HepG2 (cell line): ENCODE results near the gene RNASE11. TPM values are rescaled to one million over a fixed set of nuclear protein-coding genes. Genes with fewer than 3 reads are reported as not detected.

ENCODE experiments used
- ARHGAP35 ChIP-seq: sonication (generic); formaldehyde crosslinking; IDR thresholded peaks from 2 replicates; pipeline ENCODE4 v1.9.0; 2022; ENCODE audit warnings: mild to moderate bottlenecking, inconsistent platforms, moderate library complexity, missing genetic modification reagents, borderline replicate concordance
- DNMT1 ChIP-seq: sonication (generic); formaldehyde crosslinking; IDR thresholded peaks from 2 replicates; pipeline ENCODE4 v1.5.1; 2020; ENCODE audit warnings: mild to moderate bottlenecking, missing genetic modification reagents
- FOXA1 ChIP-seq, 2 experiments: fragments of 450-650 bp in 1 of 2; sonication (generic) in 1 of 2; formaldehyde crosslinking in 1 of 2; IDR thresholded peaks; 2 replicates each; pipeline versions ENCODE4 v1.4.0 to v1.6.1; 2016 to 2020; ENCODE audit warnings: missing genetic modification reagents in 1 of 2
- HINFP ChIP-seq: sonication (generic); formaldehyde crosslinking; IDR thresholded peaks from 2 replicates; pipeline ENCODE4 v1.4.0; 2020; ENCODE audit warnings: low read depth, mild to moderate bottlenecking, missing genetic modification reagents
- HOXD1 ChIP-seq: sonication (generic); formaldehyde crosslinking; IDR thresholded peaks from 2 replicates; pipeline ENCODE4 v1.5.0; 2020; ENCODE audit warnings: missing genetic modification reagents
- ISX ChIP-seq: sonication (generic); formaldehyde crosslinking; conservative IDR thresholded peaks from 2 replicates; pipeline ENCODE4 v1.5.0; 2020; ENCODE audit warnings: missing genetic modification reagents
- KLF9 ChIP-seq: IDR thresholded peaks from 2 replicates; pipeline ENCODE4 v1.6.1; 2016; ENCODE audit warnings: low read depth
- MAF1 ChIP-seq: sonication (generic); formaldehyde crosslinking; IDR thresholded peaks from 2 replicates; pipeline ENCODE4 v1.5.0; 2020; ENCODE audit warnings: missing genetic modification reagents, borderline replicate concordance
- MATR3 ChIP-seq: sonication (generic); formaldehyde crosslinking; IDR thresholded peaks from 2 replicates; pipeline ENCODE4 v1.4.0; 2020; ENCODE audit warnings: missing genetic modification reagents
- MBD4 ChIP-seq: IDR thresholded peaks from 2 replicates; pipeline ENCODE4 v1.6.1; 2012; ENCODE audit warnings: low read length, inconsistent platforms, borderline replicate concordance
- MEF2D ChIP-seq: sonication (generic); formaldehyde crosslinking; IDR thresholded peaks from 2 replicates; pipeline ENCODE4 v1.5.1; 2020; ENCODE audit warnings: mild to moderate bottlenecking, missing genetic modification reagents
- NCOA5 ChIP-seq: sonication (generic); formaldehyde crosslinking; IDR thresholded peaks from 2 replicates; pipeline ENCODE4 v1.4.0; 2020; ENCODE audit warnings: missing genetic modification reagents
- RXRA ChIP-seq: sonication (generic); formaldehyde crosslinking; IDR thresholded peaks from 2 replicates; pipeline ENCODE4 v1.5.1; 2020; ENCODE audit warnings: missing genetic modification reagents
- SIX1 ChIP-seq: sonication (generic); formaldehyde crosslinking; IDR thresholded peaks from 2 replicates; pipeline ENCODE4 v1.4.0; 2020; ENCODE audit warnings: missing genetic modification reagents, borderline replicate concordance
- SNAPC2 ChIP-seq: sonication (generic); formaldehyde crosslinking; IDR thresholded peaks from 2 replicates; pipeline ENCODE4 v1.8.1; 2022; ENCODE audit warnings: mild to moderate bottlenecking, missing genetic modification reagents
- STAT5B ChIP-seq: sonication (generic); formaldehyde crosslinking; IDR thresholded peaks from 2 replicates; pipeline ENCODE4 v1.4.0; 2020; ENCODE audit warnings: missing genetic modification reagents
- SUZ12 ChIP-seq: fragments of 150-350 bp; IDR thresholded peaks from 2 replicates; pipeline ENCODE4 v1.6.1; 2014; ENCODE audit warnings: low read depth, low read length
- ZMYM2 ChIP-seq: sonication (generic); formaldehyde crosslinking; IDR thresholded peaks from 2 replicates; pipeline ENCODE4 v1.8.0; 2022; ENCODE audit warnings: mild to moderate bottlenecking, missing genetic modification reagents
- ZNF446 ChIP-seq: sonication (generic); formaldehyde crosslinking; IDR thresholded peaks from 2 replicates; pipeline ENCODE4 v1.5.0; 2020; ENCODE audit warnings: mild to moderate bottlenecking, missing genetic modification reagents
- ZNF891 ChIP-seq: sonication (generic); formaldehyde crosslinking; IDR thresholded peaks from 2 replicates; pipeline ENCODE4 v1.5.0; 2020; ENCODE audit warnings: mild to moderate bottlenecking, missing genetic modification reagents
- polyA plus RNA-seq, 8 experiments: library from polyadenylated mRNA; depleted of rRNA in 3 of 8; stranded (reverse) in 7 of 8; unstranded in 1 of 8; fragments of >200 nt; fragmentation: Illumina TruSeq in 4 of 8; extraction: Trizol in 4 of 8; gene quantifications; 2 replicates each; pipeline versions ENCODE4 v1.2.1 to v1.2.3, GENCODE V29; 2011 to 2016; ENCODE audit warnings: low read depth in 4 of 8, missing spikeins in 1 of 8, mixed read lengths in 1 of 8; ENCODE audit not compliant: insufficient read depth in 1 of 8
- total RNA-seq, 5 experiments: library from RNA; depleted of rRNA; stranded (reverse); fragments of >200 nt; fragmentation: Illumina TruSeq; extraction: Trizol; gene quantifications; 2 replicates each; pipeline ENCODE4 v1.2.3, GENCODE V29; 2016; ENCODE audit warnings: low read depth in 1 of 5
- TF ChIP-seq, protein P1 (sequence below): sonication (generic); formaldehyde crosslinking; IDR thresholded peaks from 2 replicates; pipeline ENCODE4 v1.4.0; 2020; ENCODE audit warnings: missing genetic modification reagents, mild to moderate bottlenecking, borderline replicate concordance
- TF ChIP-seq, protein P2 (sequence below): sonication (generic); formaldehyde crosslinking; IDR thresholded peaks from 2 replicates; pipeline ENCODE4 v1.5.1; 2020; ENCODE audit warnings: missing genetic modification reagents, mild to moderate bottlenecking, borderline replicate concordance
- TF ChIP-seq, protein P3 (sequence below): sonication (generic); formaldehyde crosslinking; IDR thresholded peaks from 2 replicates; pipeline ENCODE4 v1.9.0; 2021; ENCODE audit warnings: missing genetic modification reagents, borderline replicate concordance

The RNASE11 gene
- total and polyA plus RNA-seq, 2 of the 13 experiments (the other 11 are each of a cell fraction or from before 2014, with no cell fraction given): not detected

DNA sequence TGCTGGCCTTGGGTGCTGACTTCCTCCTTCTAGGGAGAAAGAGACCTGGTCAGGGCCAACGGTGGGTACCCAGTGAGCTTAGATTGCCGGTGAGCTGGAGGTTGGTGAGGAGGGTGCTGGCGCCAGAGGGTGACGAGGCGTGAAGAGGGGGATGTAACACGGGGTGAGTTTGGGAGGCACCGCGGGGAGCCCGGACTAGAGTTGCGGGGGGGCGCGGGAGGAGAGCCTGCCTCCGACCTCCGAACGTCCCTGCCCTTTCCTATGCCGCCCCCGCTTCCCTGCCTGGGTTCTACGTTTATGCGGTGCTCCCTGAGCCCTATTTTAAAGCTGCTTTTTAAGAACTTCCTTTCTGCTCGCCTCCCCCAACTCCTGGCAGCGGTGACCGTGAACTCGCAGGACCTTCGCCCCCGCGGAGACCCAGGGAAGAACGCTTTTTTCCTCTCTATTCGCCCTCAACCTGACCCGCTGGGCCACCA lies 35.1 kb upstream of the RNASE11 start (continued):
- TF ChIP-seq ARHGAP35 (no peak), ZMYM2 (CRISPR knock-in tag) (no peak), KLF9 (CRISPR knock-in tag) (no peak), SUZ12 (no peak), MBD4 (no peak), HINFP (CRISPR knock-in tag) (no peak), ZNF891 (no peak), ZNF446 (no peak), NCOA5 (CRISPR knock-in tag) (no peak), MATR3 (CRISPR knock-in tag) (no peak), MEF2D (CRISPR knock-in tag) (peak; percentile 32; the same call in 1 of the 2 replicates), DNMT1 (CRISPR knock-in tag) (no peak), MAF1 (CRISPR knock-in tag) (no peak), STAT5B (CRISPR knock-in tag) (no peak), HOXD1 (CRISPR knock-in tag) (no peak), SNAPC2 (CRISPR knock-in tag) (0 out of 2 replicates have a peak, but pooled peaks have one; percentile 64), RXRA (CRISPR knock-in tag) (peak; percentile 97), FOXA1 (IDR thresholded peaks at IDR 0.05) (no peak), FOXA1 (CRISPR knock-in tag; IDR thresholded peaks at IDR 0.05) (no peak), SIX1 (CRISPR knock-in tag) (no peak), ISX (no peak)
- TF ChIP-seq, protein P1, sequence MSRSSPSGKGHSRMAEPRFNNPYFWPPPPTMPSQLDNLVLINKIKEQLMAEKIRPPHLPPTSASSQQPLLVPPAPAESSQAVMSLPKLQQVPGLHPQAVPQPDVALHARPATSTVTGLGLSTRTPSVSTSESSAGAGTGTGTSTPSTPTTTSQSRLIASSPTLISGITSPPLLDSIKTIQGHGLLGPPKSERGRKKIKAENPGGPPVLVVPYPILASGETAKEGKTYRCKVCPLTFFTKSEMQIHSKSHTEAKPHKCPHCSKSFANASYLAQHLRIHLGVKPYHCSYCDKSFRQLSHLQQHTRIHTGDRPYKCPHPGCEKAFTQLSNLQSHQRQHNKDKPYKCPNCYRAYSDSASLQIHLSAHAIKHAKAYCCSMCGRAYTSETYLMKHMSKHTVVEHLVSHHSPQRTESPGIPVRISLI (CRISPR knock-in tag): peak; percentile 56; the same call in 1 of the 2 replicates
- TF ChIP-seq, protein P2, sequence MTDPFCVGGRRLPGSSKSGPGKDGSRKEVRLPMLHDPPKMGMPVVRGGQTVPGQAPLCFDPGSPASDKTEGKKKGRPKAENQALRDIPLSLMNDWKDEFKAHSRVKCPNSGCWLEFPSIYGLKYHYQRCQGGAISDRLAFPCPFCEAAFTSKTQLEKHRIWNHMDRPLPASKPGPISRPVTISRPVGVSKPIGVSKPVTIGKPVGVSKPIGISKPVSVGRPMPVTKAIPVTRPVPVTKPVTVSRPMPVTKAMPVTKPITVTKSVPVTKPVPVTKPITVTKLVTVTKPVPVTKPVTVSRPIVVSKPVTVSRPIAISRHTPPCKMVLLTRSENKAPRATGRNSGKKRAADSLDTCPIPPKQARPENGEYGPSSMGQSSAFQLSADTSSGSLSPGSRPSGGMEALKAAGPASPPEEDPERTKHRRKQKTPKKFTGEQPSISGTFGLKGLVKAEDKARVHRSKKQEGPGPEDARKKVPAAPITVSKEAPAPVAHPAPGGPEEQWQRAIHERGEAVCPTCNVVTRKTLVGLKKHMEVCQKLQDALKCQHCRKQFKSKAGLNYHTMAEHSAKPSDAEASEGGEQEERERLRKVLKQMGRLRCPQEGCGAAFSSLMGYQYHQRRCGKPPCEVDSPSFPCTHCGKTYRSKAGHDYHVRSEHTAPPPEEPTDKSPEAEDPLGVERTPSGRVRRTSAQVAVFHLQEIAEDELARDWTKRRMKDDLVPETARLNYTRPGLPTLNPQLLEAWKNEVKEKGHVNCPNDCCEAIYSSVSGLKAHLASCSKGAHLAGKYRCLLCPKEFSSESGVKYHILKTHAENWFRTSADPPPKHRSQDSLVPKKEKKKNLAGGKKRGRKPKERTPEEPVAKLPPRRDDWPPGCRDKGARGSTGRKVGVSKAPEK (CRISPR knock-in tag): 0 out of 2 replicates have a peak, but pooled peaks have one; percentile 69
- TF ChIP-seq, protein P3, sequence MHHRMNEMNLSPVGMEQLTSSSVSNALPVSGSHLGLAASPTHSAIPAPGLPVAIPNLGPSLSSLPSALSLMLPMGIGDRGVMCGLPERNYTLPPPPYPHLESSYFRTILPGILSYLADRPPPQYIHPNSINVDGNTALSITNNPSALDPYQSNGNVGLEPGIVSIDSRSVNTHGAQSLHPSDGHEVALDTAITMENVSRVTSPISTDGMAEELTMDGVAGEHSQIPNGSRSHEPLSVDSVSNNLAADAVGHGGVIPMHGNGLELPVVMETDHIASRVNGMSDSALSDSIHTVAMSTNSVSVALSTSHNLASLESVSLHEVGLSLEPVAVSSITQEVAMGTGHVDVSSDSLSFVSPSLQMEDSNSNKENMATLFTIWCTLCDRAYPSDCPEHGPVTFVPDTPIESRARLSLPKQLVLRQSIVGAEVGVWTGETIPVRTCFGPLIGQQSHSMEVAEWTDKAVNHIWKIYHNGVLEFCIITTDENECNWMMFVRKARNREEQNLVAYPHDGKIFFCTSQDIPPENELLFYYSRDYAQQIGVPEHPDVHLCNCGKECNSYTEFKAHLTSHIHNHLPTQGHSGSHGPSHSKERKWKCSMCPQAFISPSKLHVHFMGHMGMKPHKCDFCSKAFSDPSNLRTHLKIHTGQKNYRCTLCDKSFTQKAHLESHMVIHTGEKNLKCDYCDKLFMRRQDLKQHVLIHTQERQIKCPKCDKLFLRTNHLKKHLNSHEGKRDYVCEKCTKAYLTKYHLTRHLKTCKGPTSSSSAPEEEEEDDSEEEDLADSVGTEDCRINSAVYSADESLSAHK (CRISPR knock-in tag): no peak
